GM10847 (cell line): ENCODE results near the gene TMIE.

Source experiments
- POLR2A ChIP-seq: IDR thresholded peaks from 2 replicates; pipeline ENCODE4 v1.6.1; 2011; ENCODE audit not compliant: insufficient read length; ENCODE audit errors: extremely low read depth

Gene TMIE

GRCh38 chr3:46693892-46694226, 7.3 kb upstream of the TMIE start:
- TF ChIP-seq POLR2A, result no peak

GRCh38 chr3:46694520-46694919, 6.7 kb upstream of the TMIE start:
- no peak for TF ChIP-seq POLR2A

DNA sequence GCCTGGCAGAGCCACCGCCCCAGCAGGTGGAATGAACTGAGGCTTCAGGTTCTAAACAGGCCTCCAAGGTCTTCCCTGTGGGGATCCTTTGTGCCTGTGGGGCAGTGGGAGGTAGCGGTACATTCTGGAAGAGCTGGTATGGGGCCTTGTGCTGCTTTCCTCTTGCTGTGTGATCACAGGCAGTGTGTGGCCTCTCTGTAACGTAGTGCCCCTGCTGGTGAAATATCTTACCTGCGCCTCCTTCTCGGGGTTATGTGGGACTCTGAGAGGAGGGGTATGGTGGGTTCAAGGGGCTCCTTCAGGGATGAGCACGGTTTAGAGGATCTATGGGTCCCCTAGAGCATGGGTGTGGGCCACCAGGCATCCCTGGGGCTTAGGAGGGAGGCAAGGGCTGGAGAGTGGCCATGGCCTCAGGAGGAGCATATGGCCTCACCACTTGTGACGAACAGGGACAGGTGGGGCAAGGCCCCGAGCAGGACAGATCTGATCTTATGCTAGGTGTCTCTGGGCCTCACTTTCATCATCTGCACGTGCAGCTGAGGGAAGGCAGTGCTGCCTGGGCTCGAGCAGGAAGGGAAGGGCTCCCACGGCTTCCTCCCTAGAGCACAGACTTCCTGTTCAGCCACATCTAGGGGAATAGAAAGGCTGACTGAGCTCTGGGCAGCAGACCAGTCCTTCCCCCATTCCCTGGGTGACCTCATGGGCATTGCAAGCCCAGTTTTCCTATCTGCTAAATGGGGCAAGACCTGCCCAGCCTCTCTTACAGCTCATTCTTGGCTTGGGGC, 5.8 kb upstream of the TMIE start:
- TF ChIP-seq POLR2A, result no peak

DNA sequence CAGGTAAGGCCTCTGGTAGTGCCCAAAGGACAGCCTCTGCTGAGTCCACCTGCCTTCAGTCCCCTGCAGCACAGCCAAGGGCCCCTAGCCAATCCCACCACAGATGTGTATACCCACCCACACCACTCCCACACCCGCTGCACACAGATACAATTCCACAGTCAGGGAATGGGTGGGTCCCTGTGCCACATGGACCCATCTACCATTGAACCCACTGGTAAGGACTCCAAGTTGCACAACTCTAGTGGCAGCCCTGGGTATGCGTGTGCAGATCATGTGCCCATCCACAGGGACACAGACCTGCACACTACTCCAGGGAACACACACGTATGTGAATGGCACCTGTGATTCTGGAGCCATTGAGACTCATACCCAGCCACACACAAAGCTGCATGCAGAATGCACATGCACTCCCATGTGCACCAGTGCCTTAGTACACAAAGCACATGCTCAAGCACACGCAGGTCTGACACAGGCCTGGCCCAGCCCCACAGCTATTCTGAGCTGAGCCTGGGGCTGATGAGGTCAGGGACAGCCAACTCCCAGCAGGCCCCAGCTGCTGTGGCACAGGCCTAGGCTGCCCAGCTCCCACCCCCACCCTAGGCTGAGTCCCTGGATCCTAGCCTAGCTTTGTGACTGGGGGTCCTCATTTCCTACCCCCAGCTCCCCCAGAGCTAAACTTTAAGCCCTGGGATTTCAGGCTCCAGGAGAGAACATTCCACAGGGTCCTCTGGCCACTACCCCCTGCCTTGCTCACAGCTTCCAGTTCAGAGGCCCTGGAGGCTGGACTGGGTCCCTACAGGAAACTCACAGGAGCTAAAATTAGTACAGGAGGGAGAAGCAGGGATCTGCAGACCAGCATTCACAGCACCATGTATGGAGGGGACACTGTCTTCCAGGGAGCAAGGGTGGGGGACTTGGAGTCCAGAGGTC, 5.0 kb upstream of the TMIE start:
- no peak for TF ChIP-seq POLR2A

- no peak for TF ChIP-seq POLR2A
Observed at GRCh38 chr3:46699676-46700523, 1.3 kb upstream of the TMIE start.

- TF ChIP-seq POLR2A, result no peak
Observed at GRCh38 chr3:46700772-46701171, 420 bp upstream of the TMIE start.

DNA sequence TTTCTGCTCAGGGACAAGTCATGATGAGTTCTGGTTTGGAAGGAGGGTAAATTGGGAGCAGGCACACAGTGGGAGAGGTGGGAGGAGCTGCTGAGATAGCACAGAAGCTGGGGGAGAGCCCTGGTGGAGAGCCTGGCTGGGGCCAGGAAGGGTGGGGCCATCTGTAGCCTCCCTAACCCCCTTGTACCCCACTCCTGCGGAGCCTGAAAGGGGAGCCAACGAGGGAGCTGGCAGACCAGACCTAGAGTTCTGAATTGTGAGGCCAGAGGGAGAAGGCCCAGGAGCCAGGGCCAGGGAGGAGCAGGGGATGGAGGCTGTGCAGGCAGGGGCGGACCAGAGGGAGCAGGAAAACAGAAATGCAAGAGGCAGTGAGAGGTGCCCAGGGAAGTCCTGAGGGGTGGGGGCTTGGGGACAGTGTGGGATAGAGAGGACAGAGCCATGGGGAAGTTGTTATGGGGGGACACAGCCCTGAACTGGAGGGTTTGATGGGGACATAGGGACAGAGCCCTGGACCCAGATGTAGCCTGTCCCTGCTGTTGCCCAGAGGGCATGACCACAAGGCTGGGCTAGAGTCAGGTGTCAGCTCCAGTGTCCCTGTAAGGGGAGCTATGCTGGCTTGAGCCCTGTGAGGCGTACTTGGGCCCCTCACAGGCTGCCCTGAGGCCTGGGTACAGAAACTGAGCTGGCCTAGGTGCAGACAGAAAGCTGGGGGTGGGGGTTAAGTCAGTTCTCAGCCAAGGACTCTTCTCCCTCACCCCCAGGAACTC, 1.2 kb downstream of the TMIE start:
- no peak for TF ChIP-seq POLR2A

DNA sequence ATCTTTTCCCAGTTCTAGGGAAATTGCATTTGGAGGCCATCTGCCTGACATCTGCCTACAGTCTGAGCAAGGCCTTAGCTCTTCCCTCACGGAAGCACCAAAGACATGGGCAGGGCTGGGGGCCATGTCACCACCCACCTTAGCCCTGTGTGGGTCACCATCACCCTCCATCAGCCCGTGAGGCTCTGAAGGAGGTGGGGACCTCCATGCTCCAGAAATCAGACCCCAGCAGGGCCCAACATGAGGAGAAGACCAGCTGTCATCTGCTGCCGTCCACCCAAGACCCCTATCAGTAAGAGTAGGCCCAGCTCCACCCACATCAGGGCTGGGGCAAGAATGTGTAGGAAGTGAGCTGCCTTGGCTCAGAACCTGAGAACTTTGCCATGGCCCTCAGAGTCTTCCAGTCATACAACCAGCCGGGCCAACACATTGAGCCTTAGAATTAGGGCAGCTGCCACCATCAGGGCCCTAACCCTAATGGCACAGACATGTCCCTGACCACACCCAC, 1.9 kb downstream of the TMIE start:
- TF ChIP-seq POLR2A, result no peak

DNA sequence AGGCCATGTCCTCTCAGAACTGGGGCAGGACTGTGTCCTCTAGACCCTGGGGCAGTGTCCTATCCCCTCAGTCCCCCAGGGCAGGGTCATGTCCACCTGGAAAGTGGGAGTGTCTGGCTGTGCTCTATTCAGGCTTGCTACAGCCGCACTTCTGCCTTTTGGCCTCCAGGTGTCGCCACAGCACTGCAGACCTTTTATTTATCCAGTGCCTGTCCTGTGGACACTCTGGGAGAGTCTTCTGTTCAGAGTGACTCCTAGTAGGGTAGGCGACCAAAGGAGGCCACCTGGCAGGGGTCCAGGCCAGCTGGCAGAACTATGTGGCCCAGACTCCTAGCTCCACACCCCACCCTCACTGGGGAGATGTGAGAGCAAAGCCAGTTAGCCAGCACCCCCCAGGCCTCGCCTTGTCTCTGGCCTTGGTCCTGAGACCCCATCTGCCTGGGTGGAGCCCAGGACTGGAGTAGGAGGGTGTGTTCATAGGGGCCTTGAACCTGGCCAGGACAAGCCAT, 3.9 kb downstream of the TMIE start:
- no peak for TF ChIP-seq POLR2A

DNA sequence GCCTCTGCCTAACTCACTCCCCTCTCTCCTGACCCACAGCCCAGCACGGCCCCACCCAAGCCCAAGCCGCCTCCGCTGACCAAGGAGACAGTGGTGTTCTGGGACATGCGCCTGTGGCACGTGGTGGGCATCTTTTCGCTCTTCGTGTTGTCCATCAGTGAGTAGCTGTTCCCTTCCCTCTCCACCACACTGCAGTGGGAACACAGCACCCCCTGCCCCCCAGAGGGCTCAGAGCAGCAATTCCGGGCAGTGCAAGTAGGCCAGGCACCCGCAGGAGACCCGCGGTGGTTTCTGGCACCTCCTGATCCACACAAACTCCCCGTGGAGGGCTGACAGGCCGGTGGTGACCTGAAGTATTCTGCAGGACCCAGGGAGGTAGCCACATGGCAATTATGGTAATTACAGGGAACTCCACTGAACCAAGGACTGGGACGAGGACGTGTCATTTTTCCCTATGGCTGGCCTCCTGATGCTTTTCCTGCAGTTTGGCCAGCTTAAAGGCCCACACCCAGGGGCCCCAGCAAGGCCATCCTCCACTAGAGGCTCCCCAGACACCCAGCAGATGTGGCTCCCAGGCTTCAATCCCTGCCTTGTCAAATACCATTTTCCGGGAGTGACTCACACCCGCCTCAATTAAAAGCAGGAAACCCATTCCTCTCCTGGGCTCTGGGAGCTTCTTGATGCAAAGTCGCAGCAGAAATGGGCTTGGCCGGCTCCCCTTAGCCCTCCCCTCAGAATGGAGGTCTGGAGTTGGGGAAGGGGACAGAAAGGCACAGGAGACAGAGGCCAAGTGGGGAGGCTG, 4.8 kb downstream of the TMIE start:
- TF ChIP-seq POLR2A, result no peak

- TF ChIP-seq POLR2A, result no peak
Observed at GRCh38 chr3:46706771-46707582, 5.8 kb downstream of the TMIE start.

GRCh38 chr3:46707601-46708011, 6.4 kb downstream of the TMIE start:
- TF ChIP-seq POLR2A, result no peak
